ENCODE results near the gene PTGES3. TPM values are rescaled to one million over a fixed set of nuclear protein-coding genes. Genes with fewer than 3 reads are reported as not detected.

Gene PTGES3
- total RNA-seq, 1 experiment from 2014 or later: 394 TPM

DNA sequence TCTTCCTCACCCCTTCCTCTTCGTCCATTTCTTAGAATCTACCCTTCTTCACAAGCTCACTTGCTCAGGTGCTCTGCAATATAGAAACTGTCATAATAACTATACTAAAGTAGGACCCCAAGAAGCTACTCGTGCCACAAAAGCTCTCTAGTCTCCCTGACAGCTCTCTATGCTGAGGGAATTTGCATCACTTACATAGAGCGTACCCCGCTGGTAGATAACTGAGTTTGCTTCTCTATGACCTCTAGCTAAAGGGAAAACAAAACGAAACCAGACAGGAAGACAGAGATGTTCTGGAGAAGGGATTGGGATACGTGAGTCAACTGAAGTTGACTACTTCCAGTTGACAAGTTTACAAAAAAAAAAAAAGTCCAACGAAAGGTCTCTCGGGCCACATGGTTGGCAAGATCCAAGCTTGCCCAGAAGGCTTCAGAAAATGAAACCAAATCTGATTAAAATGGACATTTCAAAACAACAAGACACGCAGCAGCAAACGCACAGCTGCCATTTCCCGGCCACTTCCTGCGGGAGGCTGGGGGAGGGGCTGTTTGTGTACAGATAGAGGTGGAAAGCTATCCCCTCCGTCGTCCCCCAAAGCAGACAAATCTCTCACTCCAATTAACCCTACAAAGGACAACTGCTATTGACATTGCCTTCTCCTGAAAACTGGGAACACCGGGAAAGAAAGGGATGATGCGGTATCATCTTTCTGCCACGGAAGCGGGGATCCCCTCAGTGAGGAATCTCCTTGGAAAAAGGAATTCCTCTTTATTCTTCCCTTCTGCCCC is 59.2 kb downstream of the PTGES3 start:
- Mint-ChIP-seq H3K9me3 (no peaks in the 10 kb centered on the region), H3K27me3 (ENCODE audit: low read depth) (no peaks in the 10 kb centered on the region), H3K36me3 (peaks cover 15% of the 10 kb centered on the region), H3K4me1 (peaks cover 56% of the 10 kb centered on the region), H3K27ac (peak overlapping the region; percentile 66), H3K4me3 (peak overlapping the region; percentile 92)
- ATAC-seq (no peak), DNase-seq (ENCODE audit: low spot score) (peak; percentile 42)
- POLR2A ChIA-PET: interaction anchor here (0.6 to 1.2 kb wide), 5 partner anchors 9 to 107 kb away, joined by 3 to 6 read pairs (median 3); partner anchors contain the start of genes PTGES3 and RBMS2
- TF ChIP-seq ETV6 (CRISPR knock-in tag; IDR thresholded peaks at IDR 0.05) (peak; percentile 71), FOXK1 (CRISPR knock-in tag; IDR thresholded peaks at IDR 0.05) (0 out of 2 replicates have a peak, but pooled peaks have one; percentile 35), TP53 (CRISPR knock-in tag; IDR thresholded peaks at IDR 0.05) (no peak)
- TF ChIP-seq, protein P1, sequence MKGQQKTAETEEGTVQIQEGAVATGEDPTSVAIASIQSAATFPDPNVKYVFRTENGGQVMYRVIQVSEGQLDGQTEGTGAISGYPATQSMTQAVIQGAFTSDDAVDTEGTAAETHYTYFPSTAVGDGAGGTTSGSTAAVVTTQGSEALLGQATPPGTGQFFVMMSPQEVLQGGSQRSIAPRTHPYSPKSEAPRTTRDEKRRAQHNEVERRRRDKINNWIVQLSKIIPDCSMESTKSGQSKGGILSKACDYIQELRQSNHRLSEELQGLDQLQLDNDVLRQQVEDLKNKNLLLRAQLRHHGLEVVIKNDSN (CRISPR knock-in tag; IDR thresholded peaks at IDR 0.05): 0 out of 2 replicates have a peak, but pooled peaks have one; percentile 13
- CTCF ChIA-PET: interaction anchor here (0.6 to 3.3 kb wide), 19 partner anchors 7 to 899 kb away, joined by 3 to 39 read pairs (median 3); partner anchors contain the start of genes PTGES3, RBMS2 and STAT2

DNA sequence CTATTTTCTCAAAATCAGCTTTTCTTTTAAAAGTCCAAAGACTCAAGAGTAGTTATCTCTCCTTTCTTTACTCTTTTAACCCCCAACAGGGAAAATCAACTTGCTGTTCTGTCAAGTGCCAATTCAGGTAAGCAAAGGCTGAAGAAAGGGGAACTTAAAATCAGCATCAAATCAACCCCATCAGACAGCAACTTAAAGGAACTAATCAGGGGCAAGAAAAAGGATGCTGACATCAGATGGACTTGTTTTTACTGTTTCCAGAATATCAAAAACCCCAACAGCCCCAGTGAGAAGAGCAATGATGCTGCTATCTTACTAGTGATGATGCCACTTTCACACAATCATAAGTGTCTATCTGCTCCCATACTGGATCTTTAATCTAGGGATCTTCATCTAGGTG is 61.4 kb downstream of the PTGES3 start:
- H3K4me3 Mint-ChIP-seq: no peak overlapping the region
- peaks cover 42% of the 10 kb centered on the region for H3K4me1 Mint-ChIP-seq
- CTCF ChIA-PET: interaction anchor here (3.3 kb wide), 1 partner anchor 10 kb away, joined by 39 read pairs; no protein-coding TSS in a partner anchor
- H3K36me3 Mint-ChIP-seq: peaks cover 18% of the 10 kb centered on the region
- ATAC-seq (no peak), DNase-seq (ENCODE audit: low spot score) (no peak)
- no peaks in the 10 kb centered on the region for H3K27me3 Mint-ChIP-seq (ENCODE audit: low read depth)
- POLR2A ChIA-PET: interaction anchor here (1.8 kb wide), 1 partner anchor 10 kb away, joined by 5 read pairs; no protein-coding TSS in a partner anchor
- H3K27ac Mint-ChIP-seq: no peak overlapping the region
- H3K9me3 Mint-ChIP-seq: no peaks in the 10 kb centered on the region
- TF ChIP-seq, protein P2, sequence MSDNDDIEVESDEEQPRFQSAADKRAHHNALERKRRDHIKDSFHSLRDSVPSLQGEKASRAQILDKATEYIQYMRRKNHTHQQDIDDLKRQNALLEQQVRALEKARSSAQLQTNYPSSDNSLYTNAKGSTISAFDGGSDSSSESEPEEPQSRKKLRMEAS (CRISPR knock-in tag; IDR thresholded peaks at IDR 0.05): no peak
- TF ChIP-seq ZNF219 (CRISPR knock-in tag; IDR thresholded peaks at IDR 0.05; ENCODE audit: borderline replicate concordance): no peak
- no peak for TF ChIP-seq TEAD1 (CRISPR knock-in tag; IDR thresholded peaks at IDR 0.05)
- TF ChIP-seq TCF7 (CRISPR knock-in tag; IDR thresholded peaks at IDR 0.05; ENCODE audit: low read depth): no peak
- TF ChIP-seq GRHL2 (CRISPR knock-in tag; IDR thresholded peaks at IDR 0.05; ENCODE audit: insufficient replicate concordance, severe bottlenecking): no peak
- TF ChIP-seq, protein P3, sequence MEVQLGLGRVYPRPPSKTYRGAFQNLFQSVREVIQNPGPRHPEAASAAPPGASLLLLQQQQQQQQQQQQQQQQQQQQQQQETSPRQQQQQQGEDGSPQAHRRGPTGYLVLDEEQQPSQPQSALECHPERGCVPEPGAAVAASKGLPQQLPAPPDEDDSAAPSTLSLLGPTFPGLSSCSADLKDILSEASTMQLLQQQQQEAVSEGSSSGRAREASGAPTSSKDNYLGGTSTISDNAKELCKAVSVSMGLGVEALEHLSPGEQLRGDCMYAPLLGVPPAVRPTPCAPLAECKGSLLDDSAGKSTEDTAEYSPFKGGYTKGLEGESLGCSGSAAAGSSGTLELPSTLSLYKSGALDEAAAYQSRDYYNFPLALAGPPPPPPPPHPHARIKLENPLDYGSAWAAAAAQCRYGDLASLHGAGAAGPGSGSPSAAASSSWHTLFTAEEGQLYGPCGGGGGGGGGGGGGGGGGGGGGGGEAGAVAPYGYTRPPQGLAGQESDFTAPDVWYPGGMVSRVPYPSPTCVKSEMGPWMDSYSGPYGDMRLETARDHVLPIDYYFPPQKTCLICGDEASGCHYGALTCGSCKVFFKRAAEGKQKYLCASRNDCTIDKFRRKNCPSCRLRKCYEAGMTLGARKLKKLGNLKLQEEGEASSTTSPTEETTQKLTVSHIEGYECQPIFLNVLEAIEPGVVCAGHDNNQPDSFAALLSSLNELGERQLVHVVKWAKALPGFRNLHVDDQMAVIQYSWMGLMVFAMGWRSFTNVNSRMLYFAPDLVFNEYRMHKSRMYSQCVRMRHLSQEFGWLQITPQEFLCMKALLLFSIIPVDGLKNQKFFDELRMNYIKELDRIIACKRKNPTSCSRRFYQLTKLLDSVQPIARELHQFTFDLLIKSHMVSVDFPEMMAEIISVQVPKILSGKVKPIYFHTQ (CRISPR knock-in tag; IDR thresholded peaks at IDR 0.05): no peak
- TF ChIP-seq ZBTB21 (CRISPR knock-in tag; IDR thresholded peaks at IDR 0.05; ENCODE audit: borderline replicate concordance): no peak
- no peak for TF ChIP-seq TP53 (CRISPR knock-in tag; IDR thresholded peaks at IDR 0.05)
- TF ChIP-seq, protein P4, sequence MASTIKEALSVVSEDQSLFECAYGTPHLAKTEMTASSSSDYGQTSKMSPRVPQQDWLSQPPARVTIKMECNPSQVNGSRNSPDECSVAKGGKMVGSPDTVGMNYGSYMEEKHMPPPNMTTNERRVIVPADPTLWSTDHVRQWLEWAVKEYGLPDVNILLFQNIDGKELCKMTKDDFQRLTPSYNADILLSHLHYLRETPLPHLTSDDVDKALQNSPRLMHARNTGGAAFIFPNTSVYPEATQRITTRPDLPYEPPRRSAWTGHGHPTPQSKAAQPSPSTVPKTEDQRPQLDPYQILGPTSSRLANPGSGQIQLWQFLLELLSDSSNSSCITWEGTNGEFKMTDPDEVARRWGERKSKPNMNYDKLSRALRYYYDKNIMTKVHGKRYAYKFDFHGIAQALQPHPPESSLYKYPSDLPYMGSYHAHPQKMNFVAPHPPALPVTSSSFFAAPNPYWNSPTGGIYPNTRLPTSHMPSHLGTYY (CRISPR knock-in tag; IDR thresholded peaks at IDR 0.05): no peak
- TF ChIP-seq, protein P5, sequence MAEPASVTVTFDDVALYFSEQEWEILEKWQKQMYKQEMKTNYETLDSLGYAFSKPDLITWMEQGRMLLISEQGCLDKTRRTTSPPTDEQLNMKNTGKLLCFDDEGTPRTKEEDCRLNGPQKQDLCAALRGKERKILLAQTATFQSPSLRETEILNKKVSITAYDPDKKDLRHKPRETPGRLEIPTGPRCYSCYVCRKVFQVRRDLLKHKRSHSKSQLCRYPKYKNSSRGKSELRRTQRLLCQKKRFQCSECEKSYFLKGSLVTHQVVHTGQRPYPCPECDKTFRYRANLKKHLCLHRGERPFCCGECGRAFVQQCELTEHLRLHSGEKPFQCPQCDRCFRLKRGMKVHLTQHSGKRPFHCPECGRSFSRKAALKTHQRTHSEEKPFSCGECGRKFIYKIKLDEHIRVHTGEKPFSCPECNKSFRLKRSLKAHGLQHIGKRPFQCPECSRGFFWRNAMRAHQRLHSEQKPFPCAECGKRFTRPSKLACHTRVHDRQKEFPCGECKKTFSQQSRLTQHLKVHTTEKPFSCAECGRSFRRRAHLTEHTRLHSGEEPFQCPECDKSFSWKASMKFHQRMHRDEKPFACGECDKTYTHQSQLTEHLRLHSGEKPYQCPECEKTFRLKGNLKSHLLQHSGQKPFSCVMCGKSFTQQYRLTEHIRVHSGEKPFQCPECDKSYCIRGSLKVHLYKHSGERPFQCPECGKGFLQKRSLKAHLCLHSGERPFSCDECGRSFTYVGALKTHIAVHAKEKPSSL (CRISPR knock-in tag; conservative IDR thresholded peaks at IDR 0.05): no peak
- TF ChIP-seq CREB1 (CRISPR knock-in tag; IDR thresholded peaks at IDR 0.05): no peak
- no peak for TF ChIP-seq SMAD3 (CRISPR knock-in tag; IDR thresholded peaks at IDR 0.05; ENCODE audit: borderline replicate concordance)
- TF ChIP-seq, protein P6, sequence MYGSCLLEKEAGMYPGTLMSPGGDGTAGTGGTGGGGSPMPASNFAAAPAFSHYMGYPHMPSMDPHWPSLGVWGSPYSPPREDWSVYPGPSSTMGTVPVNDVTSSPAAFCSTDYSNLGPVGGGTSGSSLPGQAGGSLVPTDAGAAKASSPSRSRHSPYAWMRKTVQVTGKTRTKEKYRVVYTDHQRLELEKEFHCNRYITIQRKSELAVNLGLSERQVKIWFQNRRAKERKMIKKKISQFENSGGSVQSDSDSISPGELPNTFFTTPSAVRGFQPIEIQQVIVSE (CRISPR knock-in tag; IDR thresholded peaks at IDR 0.05; ENCODE audit: borderline replicate concordance): no peak
- TF ChIP-seq FOXK1 (CRISPR knock-in tag; IDR thresholded peaks at IDR 0.05): no peak
- TF ChIP-seq, protein P7, sequence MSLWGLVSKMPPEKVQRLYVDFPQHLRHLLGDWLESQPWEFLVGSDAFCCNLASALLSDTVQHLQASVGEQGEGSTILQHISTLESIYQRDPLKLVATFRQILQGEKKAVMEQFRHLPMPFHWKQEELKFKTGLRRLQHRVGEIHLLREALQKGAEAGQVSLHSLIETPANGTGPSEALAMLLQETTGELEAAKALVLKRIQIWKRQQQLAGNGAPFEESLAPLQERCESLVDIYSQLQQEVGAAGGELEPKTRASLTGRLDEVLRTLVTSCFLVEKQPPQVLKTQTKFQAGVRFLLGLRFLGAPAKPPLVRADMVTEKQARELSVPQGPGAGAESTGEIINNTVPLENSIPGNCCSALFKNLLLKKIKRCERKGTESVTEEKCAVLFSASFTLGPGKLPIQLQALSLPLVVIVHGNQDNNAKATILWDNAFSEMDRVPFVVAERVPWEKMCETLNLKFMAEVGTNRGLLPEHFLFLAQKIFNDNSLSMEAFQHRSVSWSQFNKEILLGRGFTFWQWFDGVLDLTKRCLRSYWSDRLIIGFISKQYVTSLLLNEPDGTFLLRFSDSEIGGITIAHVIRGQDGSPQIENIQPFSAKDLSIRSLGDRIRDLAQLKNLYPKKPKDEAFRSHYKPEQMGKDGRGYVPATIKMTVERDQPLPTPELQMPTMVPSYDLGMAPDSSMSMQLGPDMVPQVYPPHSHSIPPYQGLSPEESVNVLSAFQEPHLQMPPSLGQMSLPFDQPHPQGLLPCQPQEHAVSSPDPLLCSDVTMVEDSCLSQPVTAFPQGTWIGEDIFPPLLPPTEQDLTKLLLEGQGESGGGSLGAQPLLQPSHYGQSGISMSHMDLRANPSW (CRISPR knock-in tag; conservative IDR thresholded peaks at IDR 0.05; ENCODE audit: low read depth): no peak
